ENCODE data around the gene UHRF1.
"Not testable (repeated sequence)": the region's sequence is repeated elsewhere in the genome, so short reads cannot be mapped to it uniquely, and the experiment has no call there.

Gene UHRF1

GRCh38 chr19:4938461-4938860, 29.2 kb downstream of the UHRF1 start:
- DNase-seq: not testable (repeated sequence)

GRCh38 chr19:4939466-4939865, 30.2 kb downstream of the UHRF1 start:
- DNase-seq: no peak

GRCh38 chr19:4941638-4942169, 32.4 kb downstream of the UHRF1 start:
- DNase-seq: not testable (repeated sequence)

GRCh38 chr19:4950650-4951049, 41.3 kb downstream of the UHRF1 start:
- DNase-seq: not testable (repeated sequence)

GRCh38 chr19:4951656-4952055, 42.4 kb downstream of the UHRF1 start:
- DNase-seq: no peak

GRCh38 chr19:4952945-4953344, 43.6 kb downstream of the UHRF1 start:
- DNase-seq: no peak

- DNase-seq: not testable (repeated sequence)
Measured at GRCh38 chr19:4954320-4955149, 45.2 kb downstream of the UHRF1 start.

GRCh38 chr19:4955274-4955673, 46.0 kb downstream of the UHRF1 start:
- no peak for DNase-seq

- no peak for DNase-seq
Measured at GRCh38 chr19:4957981-4958380, 48.7 kb downstream of the UHRF1 start.

GRCh38 chr19:4962085-4962619, 52.9 kb downstream of the UHRF1 start:
- DNase-seq: no peak

GRCh38 chr19:4965061-4965460, 55.8 kb downstream of the UHRF1 start:
- no peak for DNase-seq

GRCh38 chr19:4966591-4966990, 57.3 kb downstream of the UHRF1 start:
- no peak for DNase-seq

GRCh38 chr19:4967738-4968461, 58.6 kb downstream of the UHRF1 start:
- DNase-seq: no peak

- peak; percentile 98 for DNase-seq
Measured at GRCh38 chr19:4968462-4969291, 59.4 kb downstream of the UHRF1 start, which contains the start of gene KDM4B. Gene KDM4B (plus strand): TSS chr19:4969113. CDS start chr19:5032891, 63,778 bp downstream.

GRCh38 chr19:4969292-4969771, 60.0 kb downstream of the UHRF1 start:
- DNase-seq: no peak

- no peak for DNase-seq
Measured at GRCh38 chr19:4969772-4970531, 60.7 kb downstream of the UHRF1 start.

GRCh38 chr19:4970558-4971423, 61.5 kb downstream of the UHRF1 start:
- no peak for DNase-seq

GRCh38 chr19:4971424-4971793, 62.1 kb downstream of the UHRF1 start:
- no peak for DNase-seq

- DNase-seq: no peak
Measured at GRCh38 chr19:4971816-4972495, 62.7 kb downstream of the UHRF1 start.

Data from NCI-H2107 (cell line).